ENCODE data around the gene ZDHHC24.

DNA sequence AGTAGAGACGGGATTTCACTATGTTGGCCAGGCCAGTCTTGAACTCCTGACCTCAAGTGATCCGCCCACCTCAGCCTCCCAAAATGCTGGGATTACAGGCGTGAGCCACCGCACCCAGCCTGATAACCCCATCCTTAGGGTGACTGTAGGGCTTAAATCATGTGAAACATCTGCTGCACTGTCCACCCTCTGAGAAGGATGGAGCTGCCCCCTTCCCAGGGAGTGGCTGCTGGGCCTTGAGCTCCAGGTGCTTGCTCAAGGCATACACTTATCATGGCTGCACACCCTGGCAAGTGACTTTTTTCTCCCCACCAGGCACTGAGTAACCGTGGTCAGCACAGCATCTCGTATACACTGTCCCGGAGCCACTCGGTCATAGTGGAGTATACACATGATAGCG is 73.8 kb downstream of the ZDHHC24 start:
- TF ChIP-seq, protein P1, sequence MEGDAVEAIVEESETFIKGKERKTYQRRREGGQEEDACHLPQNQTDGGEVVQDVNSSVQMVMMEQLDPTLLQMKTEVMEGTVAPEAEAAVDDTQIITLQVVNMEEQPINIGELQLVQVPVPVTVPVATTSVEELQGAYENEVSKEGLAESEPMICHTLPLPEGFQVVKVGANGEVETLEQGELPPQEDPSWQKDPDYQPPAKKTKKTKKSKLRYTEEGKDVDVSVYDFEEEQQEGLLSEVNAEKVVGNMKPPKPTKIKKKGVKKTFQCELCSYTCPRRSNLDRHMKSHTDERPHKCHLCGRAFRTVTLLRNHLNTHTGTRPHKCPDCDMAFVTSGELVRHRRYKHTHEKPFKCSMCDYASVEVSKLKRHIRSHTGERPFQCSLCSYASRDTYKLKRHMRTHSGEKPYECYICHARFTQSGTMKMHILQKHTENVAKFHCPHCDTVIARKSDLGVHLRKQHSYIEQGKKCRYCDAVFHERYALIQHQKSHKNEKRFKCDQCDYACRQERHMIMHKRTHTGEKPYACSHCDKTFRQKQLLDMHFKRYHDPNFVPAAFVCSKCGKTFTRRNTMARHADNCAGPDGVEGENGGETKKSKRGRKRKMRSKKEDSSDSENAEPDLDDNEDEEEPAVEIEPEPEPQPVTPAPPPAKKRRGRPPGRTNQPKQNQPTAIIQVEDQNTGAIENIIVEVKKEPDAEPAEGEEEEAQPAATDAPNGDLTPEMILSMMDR (IDR thresholded peaks at IDR 0.05), result no peak
- TF ChIP-seq POLR2A (IDR thresholded peaks at IDR 0.05), result no peak
